Lower lobe of right lung (tissue), 2 donors: ENCODE measurements around the gene MYO1E. TPM values are rescaled to one million over a fixed set of nuclear protein-coding genes. Genes with fewer than 3 reads are reported as not detected.

Experiments
- ATAC-seq, 2 donors: fragments of 200-7000 bp; cut with Tn5 transposase; one replicate each; pipeline ENCODE4 v1.9.1; 2020 to 2022; ENCODE audit warnings: mild to moderate bottlenecking in 2 of 2, moderate library complexity in 2 of 2
- DNase-seq: peaks from one replicate; pipeline ENCODE4 v3.0.0-alpha.2; 2020
- H3K27ac ChIP-seq: fragments of 200-600 bp; one replicate; pipeline ENCODE4 v1.8.0; 2022
- H3K27me3 ChIP-seq: fragments of 200-600 bp; one replicate; pipeline ENCODE4 v1.8.0; 2022; ENCODE audit warnings: low read depth
- H3K36me3 ChIP-seq: fragments of 200-600 bp; one replicate; pipeline ENCODE4 v1.8.0; 2022; ENCODE audit warnings: mild to moderate bottlenecking
- H3K4me1 ChIP-seq: fragments of 200-600 bp; one replicate; pipeline ENCODE4 v1.8.0; 2022
- H3K4me3 ChIP-seq: fragments of 200-600 bp; one replicate; pipeline ENCODE4 v1.8.0; 2022; ENCODE audit warnings: mild to moderate bottlenecking
- H3K9me3 ChIP-seq: fragments of 200-600 bp; one replicate; pipeline ENCODE4 v1.8.0; 2022
- intact Hi-C: fragments of 100-400 bp; cut with DNase I; formaldehyde crosslinking; loops from one replicate; pipeline ENCODE4 v1.11.0; 2022
- total RNA-seq: library from RNA; stranded (reverse); fragmentation: NEBNext Ultra II Directional; extraction: Animal tissue kit (Norgen Biotek cat#: 25700); gene quantifications from one replicate; pipeline ENCODE4 v1.2.1, GENCODE V29; 2021
- TF ChIP-seq, protein P1 (sequence below): fragments of 200-600 bp; IDR thresholded peaks from one replicate; pipeline ENCODE4 v1.8.0; 2022; ENCODE audit warnings: antibody characterized with exemption, mild to moderate bottlenecking
- donor health status: DM: no; HTN: yes; CAD: no; lungs with severe emphysema.

MYO1E gene
- total RNA-seq, 1 donor from 2014 or later = 59.4 TPM

DNA sequence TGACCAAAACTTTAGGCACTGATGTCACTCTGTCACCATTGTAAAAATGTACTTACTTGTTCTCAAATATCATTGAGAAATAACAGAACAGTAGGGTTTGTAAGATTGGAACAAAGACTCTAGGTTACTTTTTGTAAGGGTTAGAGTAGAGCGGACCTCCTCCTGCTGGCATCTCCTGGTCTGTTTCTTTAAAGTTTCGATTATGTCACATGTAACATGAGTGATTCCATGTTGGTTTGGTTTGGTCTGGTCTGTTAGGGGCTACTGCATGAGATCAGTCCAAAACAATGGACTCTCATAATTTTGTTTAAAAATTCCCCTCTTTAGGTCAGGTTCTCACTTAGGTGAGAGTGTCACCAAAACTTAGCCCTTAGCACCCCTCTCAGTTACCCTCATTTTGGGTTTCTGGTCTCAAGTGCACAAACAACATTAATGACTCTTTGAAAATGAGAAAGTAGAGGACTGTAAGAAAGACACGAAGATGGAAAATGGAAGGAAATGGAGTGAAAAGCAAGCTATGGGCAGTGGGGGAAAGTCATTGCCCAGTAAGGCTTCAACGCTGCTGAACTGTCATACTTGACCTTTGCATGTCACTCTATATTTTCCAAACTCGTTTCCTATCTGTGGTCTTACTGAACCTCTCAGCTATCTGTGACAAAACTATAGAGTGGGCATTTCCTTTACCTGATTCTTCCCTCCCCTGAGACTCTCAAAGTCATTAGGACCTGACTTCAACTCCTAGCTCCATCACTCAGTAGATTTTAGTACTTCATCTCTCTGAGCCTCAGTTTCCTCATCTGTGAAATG is 113.3 kb downstream of the MYO1E start:
- intact Hi-C loops = no loop called here
- ATAC-seq (no peak), DNase-seq (no peak)
- Histone ChIP-seq H3K9me3 (no peaks in the 10 kb centered on the region), H3K27ac (no peak overlapping the region), H3K36me3 (no peaks in the 10 kb centered on the region), H3K27me3 (no peaks in the 10 kb centered on the region), H3K4me1 (no peaks in the 10 kb centered on the region), H3K4me3 (no peak overlapping the region)
- TF ChIP-seq, protein P1, sequence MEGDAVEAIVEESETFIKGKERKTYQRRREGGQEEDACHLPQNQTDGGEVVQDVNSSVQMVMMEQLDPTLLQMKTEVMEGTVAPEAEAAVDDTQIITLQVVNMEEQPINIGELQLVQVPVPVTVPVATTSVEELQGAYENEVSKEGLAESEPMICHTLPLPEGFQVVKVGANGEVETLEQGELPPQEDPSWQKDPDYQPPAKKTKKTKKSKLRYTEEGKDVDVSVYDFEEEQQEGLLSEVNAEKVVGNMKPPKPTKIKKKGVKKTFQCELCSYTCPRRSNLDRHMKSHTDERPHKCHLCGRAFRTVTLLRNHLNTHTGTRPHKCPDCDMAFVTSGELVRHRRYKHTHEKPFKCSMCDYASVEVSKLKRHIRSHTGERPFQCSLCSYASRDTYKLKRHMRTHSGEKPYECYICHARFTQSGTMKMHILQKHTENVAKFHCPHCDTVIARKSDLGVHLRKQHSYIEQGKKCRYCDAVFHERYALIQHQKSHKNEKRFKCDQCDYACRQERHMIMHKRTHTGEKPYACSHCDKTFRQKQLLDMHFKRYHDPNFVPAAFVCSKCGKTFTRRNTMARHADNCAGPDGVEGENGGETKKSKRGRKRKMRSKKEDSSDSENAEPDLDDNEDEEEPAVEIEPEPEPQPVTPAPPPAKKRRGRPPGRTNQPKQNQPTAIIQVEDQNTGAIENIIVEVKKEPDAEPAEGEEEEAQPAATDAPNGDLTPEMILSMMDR = no peak

DNA sequence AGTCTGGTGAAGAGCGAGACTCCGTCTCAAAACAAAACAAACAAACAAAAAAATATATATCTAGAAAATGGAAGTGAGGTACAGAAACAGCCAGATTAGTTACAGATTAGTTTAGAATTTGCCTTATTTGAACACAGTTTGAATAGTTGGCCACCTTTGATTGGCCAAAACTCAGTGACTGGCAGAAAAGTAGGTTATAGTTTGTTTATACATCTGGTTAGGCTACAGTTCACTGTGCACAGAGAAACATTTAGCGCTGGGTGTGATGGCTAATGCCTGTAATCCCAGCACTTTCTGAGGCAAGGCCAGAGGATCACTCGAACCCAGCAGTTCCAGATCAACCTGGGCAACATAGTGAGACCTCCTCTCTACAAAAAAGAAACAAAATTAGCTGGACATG is 114.4 kb downstream of the MYO1E start:
- Histone ChIP-seq H3K4me3 (no peak overlapping the region), H3K27me3 (no peaks in the 10 kb centered on the region), H3K27ac (no peak overlapping the region), H3K9me3 (no peaks in the 10 kb centered on the region), H3K36me3 (no peaks in the 10 kb centered on the region), H3K4me1 (no peaks in the 10 kb centered on the region)
- DNase-seq = no peak
- no peak for ATAC-seq
- TF ChIP-seq, protein P1 = no peak
- intact Hi-C loops = no loop called here

DNA sequence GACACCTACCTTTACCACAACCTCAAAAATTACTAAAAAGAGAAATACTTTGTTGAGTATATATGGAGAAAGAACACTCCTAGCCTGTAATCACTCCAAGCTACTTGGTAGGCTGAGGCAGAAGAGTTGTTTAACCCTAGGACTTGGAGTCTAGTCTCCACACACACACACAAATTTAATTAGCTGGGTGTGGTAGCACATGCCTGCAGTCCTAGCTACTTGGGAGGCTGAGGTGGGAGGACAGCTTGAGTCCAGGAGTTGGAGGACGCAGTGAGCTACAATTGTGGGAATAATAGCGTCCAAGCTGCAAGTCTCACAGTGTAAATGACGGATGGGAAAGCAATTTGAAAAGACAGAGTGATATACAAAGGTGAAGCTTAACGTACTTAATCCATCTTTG is 115.5 kb downstream of the MYO1E start:
- no peaks in the 10 kb centered on the region for H3K9me3 ChIP-seq
- intact Hi-C loops = no loop called here
- H3K27ac ChIP-seq = no peak overlapping the region
- H3K4me3 ChIP-seq = no peak overlapping the region
- ATAC-seq = no peak
- H3K27me3 ChIP-seq = no peaks in the 10 kb centered on the region
- TF ChIP-seq, protein P1 = no peak
- no peaks in the 10 kb centered on the region for H3K4me1 ChIP-seq
- DNase-seq = no peak
- H3K36me3 ChIP-seq = no peaks in the 10 kb centered on the region

DNA sequence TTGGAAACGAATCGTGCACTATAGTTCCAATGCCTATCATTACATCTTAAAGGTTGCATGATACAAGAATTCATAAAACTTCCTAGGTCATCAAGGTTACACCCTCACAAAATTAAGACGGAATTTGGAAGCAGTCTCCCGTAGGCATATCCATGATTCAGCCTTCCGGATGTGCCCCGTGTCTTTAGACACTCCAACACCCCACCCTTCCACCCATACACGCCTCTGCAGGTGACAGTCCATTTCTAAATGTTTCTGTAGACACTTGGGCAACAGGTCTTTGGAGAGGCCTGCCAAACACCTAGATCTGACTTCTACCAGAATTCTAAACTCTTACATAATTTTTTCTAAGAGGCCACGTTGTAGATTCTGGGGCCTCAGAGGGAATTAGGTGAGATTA is 116.2 kb downstream of the MYO1E start:
- no peaks in the 10 kb centered on the region for H3K27me3 ChIP-seq
- DNase-seq (no peak), ATAC-seq (peak in 1 of 2 donors; percentile 69)
- no peaks in the 10 kb centered on the region for H3K36me3 ChIP-seq
- TF ChIP-seq, protein P1 = no peak
- H3K4me1 ChIP-seq = no peaks in the 10 kb centered on the region
- H3K4me3 ChIP-seq = no peak overlapping the region
- no peaks in the 10 kb centered on the region for H3K9me3 ChIP-seq
- H3K27ac ChIP-seq = no peak overlapping the region
- intact Hi-C loops = no loop called here

DNA sequence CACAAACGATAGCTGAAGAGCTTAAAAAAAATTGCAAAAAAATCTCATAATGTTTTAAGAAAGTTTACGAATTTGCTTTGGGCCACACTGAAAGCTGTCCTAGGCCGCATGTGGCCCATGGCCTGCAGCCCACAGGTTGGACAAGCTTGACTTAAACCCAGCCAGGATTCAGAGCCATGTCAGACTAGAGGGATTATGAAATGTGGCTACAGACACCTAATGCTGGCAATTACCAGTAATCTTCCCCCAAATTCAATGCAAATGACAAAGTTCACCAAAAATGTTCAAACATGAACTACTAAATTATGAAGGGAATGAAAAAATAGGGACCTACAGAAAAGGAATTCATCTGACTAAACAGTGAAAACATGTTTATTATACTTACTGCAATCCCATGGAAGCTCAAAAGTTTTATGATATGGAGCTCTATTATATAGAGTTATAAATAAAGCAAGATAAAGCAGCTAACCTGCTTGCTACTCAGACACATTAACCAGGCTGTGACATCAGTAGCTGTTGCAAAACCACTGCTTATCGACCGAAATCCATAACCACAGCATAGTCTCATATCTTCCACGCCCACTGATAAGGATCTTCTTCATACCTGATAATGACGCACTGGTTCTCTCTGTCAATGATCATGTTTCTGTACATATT is 116.9 kb downstream of the MYO1E start:
- Histone ChIP-seq H3K9me3 (no peaks in the 10 kb centered on the region), H3K36me3 (no peaks in the 10 kb centered on the region), H3K27me3 (no peaks in the 10 kb centered on the region), H3K4me1 (no peaks in the 10 kb centered on the region), H3K4me3 (no peak overlapping the region), H3K27ac (no peak overlapping the region)
- ATAC-seq = peak in 1 of 2 donors; percentile 79
- DNase-seq = no peak
- intact Hi-C loops = no loop called here
- TF ChIP-seq, protein P1 = no peak
